GM21723 (cell line): ENCODE measurements around the gene POP5.

ENCODE experiments used
- ATAC-seq: cut with Tn5 transposase; IDR thresholded peaks from one replicate; pipeline ENCODE4 v1.9.1; 2021; ENCODE audit warnings: mild to moderate bottlenecking, moderate library complexity; ENCODE audit not compliant: unreplicated experiment

POP5 gene

DNA sequence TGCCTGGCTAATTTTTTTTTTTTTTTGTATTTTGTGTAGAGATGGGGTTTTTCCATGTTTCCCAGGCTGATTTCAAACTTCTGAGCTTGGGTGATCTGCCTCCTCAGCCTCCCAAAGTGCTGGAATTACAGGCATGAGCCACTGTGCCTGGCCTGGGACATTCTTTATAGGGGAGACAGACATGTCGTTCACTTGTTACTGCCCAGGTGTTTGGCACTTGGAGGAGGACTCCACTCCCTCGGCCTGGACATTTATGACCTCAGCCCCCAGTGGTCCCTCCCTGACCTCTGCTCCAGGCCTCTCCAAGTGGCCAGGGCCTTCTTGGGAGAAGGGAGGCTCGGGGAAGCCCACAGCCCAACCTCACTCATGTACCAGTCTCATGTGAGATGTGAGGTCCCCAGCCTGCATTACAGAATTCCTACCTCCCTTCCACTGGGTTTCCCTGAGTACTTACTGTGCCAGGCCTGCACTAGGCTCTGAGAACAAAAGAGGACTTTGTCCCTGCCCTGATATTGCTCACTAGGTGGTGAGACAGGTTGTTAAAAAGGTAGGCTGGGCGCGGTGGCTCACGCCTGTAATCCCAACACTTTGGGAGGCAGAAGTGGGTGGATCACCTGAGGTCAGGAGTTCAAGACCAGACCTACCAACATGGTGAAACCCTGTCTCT lies 9.7 kb upstream of the POP5 start:
- ATAC-seq = no peak

DNA sequence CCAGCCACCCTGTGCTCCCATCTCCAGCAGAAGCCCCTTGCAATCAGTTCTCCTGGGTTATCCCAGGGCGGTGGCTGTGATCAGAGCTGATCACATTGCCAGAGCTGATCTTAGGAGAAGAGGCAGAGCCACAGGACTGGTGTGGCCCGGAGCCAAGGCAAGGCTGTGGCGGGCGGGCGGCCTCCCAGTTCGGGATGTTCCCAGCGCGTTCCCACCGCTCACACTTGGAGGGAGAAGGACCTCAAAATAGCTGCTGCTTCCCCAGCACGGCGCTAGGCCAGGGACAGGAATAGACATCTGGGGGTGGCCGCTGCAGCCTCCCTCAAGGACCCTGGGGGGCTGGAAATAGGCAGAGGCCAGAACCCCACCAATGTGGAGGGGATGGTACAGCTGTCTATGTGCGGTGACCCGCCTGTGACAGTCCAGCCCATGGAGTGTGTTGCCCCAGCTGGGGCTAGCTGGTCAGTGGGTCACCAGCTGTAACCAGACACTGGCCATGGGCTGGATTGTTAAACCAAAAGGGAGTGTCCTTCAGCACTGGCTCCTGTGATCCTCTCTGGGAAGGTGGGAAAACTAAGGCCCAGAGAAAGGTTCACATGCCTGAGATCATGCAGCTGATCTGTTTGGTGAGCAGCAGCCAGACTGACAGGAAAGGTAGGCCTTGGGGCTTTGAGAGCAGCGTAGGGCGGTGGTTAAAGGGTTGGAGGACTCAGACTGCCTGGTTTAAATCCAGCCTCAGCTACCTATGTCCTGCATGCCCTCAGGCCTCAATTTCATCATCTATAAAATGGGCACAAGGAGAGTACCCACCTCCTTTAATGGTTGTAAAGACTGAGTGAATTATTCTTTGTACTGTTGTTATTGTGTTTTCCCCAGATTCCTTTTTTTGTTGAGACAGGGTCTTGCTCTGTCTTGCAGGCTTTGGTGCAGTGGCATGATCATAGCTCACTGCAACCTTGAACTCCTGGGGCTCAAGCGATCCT lies 8.0 kb upstream of the POP5 start:
- ATAC-seq = no peak

DNA sequence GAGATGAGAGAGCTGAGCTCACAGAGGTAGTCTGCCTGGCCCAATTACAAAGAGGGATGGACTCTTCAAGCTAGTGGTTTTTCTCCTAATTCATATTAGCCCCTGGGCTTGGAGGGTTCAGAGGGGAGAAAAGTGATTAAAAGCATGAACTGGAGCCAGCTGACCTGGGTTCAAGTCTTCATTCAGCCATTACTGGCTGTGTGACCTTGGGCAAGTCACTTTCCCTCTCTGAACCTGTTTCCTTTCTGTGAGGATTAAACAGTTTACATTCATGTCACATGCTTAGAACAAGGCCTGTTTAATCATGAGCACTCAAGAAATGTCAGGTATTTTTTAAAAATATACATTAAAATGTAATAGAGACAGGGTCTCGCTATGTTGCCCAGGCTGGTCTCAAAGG lies 7.2 kb upstream of the POP5 start:
- no peak for ATAC-seq

DNA sequence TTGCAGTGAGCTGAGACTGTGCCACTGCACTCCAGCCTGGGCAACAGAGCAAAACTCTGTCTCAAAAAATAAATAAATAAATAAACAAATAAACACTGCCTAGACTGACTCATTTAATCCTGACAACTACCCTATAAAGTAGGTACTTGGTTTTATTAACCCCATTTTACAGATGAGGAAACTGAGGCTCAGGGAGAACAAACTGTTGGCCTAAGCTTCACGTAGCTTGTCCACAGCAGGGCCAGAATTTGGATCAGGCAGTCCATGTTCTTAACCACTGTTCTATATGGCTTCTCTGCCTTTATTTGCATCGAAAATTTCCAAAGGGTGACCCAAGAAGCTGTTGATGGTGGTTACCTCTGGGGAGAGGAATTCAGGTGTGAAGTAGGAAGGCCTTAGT lies 5.7 kb upstream of the POP5 start:
- no peak for ATAC-seq

DNA sequence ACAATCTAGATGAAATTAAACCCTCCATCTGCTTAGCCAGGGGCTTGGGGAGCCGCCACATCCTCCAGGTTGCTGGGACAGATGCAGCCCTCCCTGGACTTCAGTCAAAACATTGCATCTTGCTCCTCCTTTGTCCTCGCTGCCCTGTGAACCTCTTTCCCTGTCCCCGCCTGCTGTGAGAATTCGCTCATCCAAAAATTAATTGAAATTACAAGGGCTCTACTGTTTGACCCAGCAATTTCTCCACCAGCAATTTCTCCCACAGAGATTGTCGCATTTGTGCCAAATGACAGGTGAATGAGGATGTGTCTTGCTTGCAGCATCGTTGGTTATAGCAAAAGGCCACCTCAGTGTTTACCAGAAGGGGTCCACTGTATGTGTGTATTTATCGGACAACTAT lies 5.0 kb upstream of the POP5 start:
- ATAC-seq = no peak

DNA sequence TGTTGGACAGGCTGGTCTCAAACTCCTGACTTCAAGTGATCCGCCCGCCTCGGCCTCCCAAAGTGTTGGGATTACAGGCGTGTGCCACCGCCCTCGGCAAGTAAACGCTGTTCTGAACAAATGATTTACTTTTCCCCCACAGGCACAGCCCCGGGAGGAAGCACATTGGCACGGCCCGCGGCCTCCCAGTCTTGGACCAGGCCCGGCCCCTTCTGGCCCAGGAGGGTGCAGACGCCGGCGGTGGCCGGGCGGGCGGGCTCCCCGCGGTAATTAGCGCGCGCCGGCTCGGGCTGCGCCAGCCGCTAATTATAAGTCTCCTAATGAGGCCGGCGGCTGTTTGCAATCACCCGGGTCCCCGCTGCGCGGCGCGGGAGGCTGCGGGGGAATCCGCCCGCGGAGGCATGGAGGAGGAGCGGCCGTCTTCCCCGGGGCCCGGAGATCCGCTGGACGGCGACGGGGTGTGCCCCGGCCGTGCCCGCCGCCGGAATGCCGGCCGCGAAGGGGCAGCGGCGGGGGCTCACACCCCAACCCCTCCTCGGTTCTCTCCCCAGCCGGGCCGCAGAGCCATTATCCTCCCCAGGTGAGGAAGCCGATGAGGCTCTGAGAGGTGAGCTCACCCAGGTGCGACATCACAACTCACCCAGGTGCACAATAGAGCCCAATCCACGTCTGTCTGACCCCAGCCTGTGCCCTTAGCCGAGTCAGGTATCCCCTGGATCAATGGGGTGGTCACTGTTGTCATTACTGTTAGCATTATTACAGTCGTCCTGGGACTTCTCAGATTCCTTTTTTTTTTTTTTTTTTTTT lies 3.3 kb upstream of the POP5 start:
- no peak for ATAC-seq

DNA sequence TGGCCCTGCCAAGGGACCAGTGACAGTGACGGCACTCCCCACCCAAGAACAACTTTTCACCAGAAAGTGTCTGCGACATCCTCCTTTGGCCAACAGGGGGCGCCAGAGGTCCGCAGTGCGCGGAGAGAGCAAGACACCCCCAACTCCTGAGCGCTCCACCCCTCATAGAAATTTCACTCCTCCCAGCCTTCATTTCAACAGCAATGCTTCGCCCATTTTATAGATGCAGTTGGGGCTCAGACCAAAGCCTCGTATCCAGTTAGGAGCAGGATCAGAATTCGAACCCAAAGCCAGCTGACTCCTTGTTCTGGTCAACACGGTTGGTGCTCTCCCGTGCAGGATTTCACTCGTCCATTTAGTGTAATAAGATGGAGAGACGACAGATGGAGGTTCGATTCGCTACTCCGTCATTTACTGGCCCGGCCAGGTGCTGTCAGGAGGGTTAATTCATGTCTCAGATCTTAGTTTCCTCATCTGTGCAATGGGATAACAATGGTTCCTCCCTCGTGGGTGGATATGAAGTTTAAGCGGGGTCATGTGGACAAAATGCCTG lies 2.4 kb upstream of the POP5 start:
- no peak for ATAC-seq

DNA sequence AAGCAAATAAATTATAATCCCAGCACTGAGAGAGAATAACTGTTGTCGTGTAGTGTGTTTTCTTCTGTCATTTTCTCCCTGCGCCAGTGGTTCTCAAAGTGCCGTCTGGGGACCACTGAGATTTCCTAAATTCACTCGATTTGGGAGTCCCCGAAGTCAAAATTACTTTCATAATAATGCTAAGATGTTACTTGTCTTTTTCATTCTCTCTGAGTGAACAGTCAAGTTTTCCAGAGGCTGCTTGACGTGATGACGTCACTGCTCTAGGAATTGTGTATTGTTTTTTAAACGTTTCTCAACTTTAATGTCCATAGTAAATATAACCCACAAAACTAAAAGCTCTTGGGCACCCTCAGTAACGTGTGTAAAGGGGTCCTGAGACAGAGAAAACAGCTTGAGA lies 796 bp upstream of the POP5 start:
- no peak for ATAC-seq

DNA sequence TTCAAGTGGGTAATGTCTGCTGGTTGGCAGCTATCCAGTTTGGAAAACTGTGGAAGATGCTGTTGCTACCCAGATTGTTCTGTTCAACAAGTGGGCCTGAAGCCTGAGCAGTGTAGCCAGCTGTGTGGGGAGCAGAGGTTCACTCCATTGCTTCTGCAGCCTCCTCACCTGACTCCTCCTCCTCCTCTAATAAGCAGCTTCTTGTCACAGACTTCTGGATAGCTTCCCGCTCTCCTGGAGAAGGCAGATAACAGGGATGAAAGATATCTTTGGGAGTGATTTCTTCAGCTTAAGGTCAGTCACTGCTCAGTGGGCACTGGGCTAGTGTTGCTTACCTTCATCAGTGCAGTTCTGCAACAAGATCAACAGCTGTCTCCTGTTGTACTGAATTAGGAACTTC lies 2.0 kb downstream of the POP5 start:
- ATAC-seq = no peak

DNA sequence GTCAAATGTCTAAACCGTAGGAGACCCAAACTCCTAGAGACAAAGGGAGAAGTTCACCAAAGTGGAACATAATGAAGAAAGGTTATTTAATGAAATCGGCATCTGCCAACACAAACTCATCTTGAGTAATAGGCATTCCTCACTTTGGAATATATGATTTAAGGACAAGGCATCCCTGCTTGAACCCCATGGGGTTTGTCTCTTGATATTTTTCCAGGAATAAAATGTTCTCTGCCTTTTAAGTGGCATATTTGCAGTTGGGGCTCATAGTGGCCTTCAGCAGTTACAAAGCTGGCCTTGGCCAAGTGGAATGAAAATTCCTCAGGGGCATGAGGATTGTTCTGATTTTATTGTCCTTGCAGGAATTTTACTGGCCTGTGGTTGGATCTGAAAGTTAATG lies 7.1 kb downstream of the POP5 start:
- no peak for ATAC-seq

DNA sequence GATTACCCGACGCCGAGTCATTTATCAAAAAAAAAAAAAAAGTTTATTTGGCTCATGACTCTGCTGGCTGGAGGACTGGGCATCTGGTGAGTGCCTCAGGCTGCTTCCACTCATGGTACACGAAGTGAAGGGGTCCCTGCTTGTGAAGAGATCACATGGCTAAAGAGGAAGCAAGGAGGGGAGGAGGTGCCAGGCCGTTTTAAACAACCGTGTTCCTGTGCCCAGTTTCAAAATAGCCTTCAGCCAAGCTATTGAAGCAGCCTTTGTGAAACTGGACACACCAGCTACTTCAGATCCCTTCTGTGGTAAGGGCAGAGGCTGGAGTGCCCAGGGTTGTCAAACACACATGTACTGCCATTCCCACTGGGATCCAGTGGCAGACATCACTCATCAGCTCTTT lies 7.6 kb downstream of the POP5 start:
- no peak for ATAC-seq

DNA sequence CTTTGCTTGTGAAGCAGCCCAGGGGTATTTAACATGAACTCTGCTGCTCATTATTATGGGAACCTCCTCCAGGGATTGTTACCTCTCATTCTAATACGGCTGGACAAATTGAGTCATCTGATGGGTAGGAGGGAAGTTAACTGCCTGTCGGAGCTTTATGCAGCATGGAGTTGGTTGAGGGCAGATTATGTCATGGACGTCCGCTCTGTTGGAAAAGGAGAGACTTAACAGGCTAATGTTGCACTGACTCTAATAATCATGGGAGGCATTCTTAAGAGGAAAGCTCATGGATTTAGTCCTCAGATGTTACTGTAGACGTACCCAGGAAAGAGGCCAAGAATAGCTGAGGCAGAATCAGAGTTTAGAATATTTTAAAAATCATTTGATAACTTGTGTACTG lies 9.9 kb downstream of the POP5 start:
- ATAC-seq = no peak

DNA sequence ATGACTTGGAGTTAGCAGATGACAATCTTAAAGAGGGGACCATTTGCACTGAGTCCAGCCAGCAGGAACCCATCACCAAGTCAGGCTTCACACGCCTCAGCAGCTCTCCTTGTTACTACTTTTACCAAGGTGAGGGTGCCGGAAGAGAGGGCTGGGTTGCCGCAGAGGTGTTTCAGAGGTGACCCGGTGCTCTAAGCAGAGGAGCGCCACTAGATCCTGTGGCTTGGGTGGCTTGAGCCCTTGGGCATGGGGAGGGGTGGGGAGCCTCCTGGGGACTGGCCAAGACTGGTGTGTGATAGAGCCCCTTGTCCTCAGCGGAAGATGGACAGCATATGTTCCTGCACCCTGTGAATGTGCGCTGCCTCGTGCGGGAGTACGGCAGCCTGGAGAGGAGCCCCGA lies 17.7 kb downstream of the POP5 start:
- ATAC-seq = no peak

DNA sequence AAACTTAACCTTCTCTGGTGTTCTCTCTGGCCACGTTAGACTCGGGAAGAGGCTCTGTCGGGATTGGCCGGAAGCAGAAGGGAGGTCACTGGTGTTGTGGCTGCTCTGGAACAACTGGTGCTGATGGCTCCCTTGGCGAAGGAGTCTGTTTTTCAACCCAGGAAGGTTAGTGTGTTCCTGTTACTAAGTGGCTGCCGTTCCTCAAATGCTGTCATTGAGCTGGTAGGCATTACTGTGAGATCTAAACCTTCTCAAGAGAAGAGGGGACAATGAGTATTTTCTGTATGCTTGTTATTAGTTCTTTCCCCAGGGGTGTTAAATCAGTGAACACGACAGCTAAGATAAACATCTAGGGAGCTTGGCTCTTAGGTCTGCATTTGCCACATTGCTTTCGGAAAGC lies 18.3 kb downstream of the POP5 start:
- ATAC-seq = no peak

DNA sequence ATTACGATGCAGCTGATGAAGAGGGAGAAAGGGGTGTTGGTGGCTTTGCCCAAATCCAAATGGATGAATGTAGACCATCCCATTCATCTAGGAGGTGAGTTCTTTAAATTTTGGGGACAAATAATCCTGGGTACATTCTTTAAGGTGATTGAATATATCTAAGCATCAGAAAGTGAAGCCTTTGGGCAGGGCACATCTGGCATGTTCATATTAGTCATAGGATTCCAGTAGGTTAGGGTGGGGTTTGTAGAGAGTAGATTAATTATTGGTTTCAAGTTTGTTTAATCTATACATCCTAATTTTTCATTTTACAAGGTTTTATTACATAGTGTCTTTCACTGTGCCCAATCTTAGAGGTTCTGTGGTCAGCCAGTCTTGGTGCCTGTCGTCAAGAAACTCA lies 23.6 kb downstream of the POP5 start:
- no peak for ATAC-seq

DNA sequence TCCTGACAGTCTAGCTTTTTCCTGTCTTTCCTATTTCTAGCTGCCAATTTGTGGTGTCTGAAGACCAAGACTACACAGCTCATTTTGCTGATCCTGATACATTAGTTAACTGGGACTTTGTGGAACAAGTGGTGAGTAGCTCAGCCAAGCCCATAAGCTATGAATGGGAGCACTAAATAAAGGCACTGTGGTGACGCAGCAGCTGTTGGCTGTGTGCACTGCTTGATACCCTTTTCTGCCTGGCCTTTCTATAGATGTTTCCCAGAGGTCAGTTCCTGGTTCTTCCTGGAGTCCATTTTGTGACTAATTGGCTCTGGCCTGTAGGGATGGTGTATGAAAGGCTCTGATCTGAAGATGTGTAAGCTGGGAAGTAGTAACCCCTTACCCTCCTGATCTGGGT lies 26.5 kb downstream of the POP5 start:
- no peak for ATAC-seq

DNA sequence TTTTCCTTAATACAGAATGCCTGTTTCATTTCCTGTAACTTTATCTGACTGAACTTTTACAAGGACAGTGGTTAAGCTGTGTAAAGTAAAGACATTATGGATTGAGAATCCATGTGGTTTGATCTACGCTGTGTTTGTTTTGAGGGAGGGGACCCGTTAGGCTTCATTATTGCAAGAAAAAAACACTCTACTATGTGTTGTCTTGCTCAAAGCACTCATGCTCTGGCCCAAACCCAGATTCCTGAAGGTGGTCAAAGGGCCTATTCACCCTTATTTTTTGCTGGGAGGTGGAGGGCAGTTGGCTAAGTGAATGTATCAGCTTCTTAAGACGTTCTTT lies 35.2 kb downstream of the POP5 start:
- no peak for ATAC-seq

DNA sequence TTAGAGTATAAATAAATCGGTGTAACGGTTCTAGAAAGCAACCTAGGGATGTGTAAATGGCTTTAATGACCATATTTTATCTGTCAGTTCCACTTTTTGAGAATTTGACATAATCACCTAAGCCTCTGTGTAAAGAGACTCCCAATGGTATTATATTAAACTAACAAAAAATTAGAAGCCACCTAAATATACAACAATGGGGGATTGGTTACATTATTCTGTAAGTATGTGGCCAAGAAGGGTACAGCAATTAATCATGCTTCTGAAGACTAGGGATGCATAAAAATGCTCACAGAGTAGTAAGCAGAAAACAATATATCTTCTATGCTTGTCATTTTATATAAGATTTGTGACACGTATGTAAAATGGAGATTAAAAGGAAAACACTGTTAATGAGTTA lies 36.5 kb downstream of the POP5 start:
- no peak for ATAC-seq

DNA sequence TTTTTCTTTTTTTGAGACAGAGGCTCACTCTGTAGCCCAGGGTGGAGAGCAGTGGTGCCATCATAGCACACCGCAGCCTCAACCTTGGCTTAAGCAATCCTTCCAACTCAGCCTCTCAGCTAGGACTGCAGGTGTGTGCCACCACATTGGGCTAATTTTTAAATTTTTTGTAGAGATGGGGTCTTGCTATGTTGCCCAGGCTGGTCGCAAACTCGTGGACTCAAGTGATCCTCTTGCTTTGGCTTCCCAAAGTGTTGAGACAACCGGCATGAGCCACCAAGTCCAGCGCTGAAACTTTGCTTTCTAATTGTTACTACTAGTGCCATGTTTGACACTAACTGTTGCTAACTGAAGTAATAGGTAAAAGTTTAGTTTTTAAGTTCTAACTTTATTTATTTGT lies 39.0 kb downstream of the POP5 start:
- no peak for ATAC-seq

DNA sequence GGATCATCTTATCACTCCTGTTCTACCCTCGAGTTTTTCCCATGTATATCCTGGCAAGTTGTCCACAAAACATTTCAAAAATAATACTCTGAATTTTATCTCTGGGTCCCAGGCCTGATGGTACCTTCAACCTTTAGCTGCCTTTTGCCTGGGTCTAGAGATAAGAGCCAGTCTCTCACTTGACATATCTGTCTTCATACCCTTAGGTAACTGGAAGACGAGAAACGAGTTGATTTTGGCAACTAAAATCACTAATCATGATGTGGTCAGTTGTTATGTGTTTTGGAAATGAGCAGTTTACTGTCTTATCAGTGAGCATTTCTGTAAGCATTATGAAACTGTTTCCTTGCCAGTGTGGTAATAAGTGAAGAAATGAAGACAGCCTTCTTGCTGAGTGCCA lies 40.8 kb downstream of the POP5 start:
- no peak for ATAC-seq

DNA sequence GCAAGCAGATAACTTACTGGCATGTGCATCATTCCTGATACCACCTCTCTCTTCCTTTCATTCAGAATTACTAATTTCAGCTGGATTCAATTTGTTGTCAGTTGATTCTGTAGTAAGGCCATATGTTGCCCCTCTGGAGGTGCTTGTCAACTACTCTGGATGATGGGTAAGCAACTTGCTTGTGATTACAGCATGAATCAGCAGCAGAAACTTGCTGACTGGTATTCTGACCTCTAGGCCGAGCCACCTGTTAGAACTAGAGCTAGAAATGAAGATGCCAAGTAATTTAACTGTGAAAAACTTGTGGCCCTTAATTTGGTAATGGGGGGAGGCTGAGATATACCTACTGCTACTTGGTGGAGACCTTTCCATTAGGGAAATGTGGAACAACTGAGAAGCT lies 41.9 kb downstream of the POP5 start:
- no peak for ATAC-seq
